Stimulated activated CD4-positive, alpha-beta T cell treated with anti-CD3 and anti-CD28 coated beads, Interleukin-1b, Interleukin-23, amount 100 ng/mL, for 24 hours (primary cell): Measurements from ENCODE around the gene UNC93A.

Experiments used
- DNase-seq, 4 experiments: peaks; one replicate each; pipeline ENCODE4 v3.0.0-alpha.2; 2020; ENCODE audit warnings: low read depth in 4 of 4, low spot score in 1 of 4

UNC93A gene

GRCh38 chr6:167293088-167293589, 2.0 kb downstream of the UNC93A start:
- DNase-seq, result no peak

DNA sequence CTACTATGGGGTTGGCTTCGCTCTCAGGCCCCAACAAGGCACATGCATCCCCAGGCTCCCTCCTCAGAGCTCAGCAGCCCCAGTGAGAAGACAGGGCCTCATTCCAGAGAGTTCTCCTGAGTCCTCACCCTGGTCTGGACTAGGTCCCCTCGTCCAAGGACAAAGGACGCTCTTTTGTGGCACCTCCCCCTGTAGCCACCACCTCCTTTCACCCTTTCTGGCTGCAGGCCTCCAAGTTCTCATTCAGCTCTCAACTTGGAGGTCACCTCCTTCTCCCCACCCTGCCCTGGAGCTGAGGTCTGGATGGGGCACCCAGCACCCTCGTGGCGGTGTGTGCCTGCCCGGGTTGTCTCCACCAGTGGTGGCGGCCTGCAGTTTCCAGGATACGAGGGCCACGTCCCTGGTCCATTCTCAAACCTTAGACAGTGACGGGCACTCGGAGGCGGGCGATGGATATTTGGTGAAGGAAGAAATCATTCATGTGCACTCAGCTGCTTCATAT, 2.5 kb downstream of the UNC93A start:
- no peak for DNase-seq

DNA sequence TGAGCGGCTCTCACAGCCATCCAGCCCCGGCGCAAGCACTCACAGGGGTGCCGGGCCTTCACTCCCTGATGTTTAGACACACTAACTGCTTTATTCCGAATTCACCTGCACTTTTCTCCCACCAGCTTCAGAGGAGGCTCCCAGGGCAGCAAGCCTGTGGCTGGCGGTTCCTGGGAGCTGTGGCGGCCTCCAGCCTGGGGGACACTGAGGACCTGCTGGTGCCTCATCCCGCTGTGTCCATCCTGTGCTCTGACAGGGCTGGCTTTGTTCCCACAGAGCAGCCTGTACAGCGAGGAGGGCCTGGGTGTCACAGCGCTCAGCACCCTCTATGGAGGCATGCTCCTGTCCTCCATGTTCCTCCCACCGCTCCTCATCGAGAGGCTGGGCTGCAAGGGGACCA, 3.1 kb downstream of the UNC93A start:
- DNase-seq, result no peak

DNA sequence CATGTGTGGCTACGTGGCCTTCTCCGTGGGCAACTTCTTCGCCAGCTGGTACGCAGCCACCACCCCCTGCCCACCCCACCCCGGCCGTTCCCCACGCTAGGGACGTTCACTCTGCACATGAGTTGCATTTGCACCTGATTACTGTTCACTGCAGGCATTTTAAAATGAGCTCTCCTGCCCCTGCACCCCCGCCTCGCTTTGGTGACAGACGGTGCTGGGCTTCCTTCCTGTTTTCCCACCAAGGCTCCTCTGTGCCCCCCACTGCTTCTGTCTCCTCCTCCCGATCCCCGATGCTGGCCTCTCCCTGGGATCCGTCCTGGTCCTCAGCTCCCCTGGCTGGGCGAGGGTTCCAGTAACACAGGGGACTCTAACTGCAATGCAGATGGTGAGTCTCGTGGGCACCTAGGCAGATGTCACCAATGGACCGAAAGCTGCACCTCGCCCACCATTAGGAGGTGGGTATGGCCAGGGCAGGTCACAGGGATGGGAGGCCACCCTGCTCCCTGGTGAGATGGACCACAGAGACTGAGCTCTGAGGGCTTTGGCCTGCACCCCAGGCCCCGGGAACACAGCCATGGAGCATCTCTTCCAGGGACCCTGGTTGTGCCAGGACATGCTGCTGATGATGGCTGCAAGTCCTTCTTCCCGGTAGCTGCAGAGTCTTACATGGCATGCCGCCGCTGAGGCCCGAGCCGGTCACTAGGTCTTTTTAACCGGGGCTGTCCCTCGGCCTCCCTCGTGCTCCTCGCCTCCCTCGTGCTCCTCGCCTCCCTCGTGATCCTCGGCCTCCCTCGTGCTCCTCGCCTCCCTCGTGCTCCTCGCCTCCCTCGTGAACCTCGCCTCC, 3.8 kb downstream of the UNC93A start:
- DNase-seq, result no peak

DNA sequence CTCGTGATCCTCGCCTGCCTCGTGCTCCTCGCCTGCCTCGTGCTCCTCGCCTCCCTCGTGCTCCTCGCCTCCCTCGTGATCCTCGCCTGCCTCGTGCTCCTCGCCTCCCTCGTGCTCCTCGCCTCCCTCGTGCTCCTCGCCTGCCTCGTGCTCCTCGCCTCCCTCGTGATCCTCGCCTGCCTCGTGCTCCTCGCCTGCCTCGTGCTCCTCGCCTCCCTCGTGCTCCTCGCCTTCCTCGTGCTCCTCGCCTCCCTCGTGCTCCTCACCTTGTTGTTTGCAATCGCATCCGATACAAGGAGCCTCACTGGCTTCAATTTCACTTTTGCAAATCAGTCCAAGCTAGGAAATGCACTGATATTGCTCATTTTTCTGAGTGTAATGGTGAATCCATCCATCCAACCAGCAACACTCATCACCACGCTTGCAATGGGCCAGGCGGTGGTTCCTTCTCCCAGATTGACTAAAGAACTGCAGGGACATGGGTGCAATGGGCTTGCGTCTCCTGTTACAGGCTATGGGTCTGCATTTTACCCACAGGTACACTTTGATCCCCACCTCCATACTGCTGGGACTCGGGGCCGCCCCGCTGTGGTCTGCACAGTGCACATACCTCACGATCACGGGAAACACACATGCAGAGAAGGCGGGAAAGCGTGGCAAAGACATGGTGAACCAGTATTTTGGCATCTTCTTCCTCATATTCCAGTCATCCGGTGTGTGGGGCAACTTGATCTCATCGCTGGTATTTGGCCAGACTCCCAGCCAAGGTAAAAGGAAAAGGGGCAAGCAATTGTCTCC, 4.6 kb downstream of the UNC93A start:
- no peak for DNase-seq

- DNase-seq, result no peak
Measured at GRCh38 chr6:167296293-167296690, 5.2 kb downstream of the UNC93A start.

DNA sequence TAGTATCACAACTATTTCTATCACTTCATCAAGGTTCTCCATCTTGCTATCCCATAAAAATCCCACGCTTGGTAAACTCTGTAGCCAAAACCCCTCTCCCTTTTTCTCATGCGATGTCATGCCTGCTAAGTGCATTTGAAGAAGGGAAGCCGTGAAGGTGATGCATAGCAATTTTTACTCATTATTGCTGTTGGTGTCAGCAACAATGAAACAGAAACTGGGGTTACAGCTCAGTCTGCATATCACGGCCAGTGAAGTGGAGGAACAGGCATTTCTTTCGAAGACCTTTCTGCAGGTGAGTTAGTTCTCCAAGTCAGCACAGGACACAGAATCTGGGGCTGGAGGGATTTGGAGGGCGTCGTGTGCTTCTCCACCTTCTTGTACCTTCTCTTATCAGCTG, 5.8 kb downstream of the UNC93A start:
- DNase-seq, result no peak

- no peak for DNase-seq
Measured at GRCh38 chr6:167298127-167298526, 7.0 kb downstream of the UNC93A start.

- DNase-seq, result no peak
Measured at GRCh38 chr6:167299641-167300308, 8.7 kb downstream of the UNC93A start.

DNA sequence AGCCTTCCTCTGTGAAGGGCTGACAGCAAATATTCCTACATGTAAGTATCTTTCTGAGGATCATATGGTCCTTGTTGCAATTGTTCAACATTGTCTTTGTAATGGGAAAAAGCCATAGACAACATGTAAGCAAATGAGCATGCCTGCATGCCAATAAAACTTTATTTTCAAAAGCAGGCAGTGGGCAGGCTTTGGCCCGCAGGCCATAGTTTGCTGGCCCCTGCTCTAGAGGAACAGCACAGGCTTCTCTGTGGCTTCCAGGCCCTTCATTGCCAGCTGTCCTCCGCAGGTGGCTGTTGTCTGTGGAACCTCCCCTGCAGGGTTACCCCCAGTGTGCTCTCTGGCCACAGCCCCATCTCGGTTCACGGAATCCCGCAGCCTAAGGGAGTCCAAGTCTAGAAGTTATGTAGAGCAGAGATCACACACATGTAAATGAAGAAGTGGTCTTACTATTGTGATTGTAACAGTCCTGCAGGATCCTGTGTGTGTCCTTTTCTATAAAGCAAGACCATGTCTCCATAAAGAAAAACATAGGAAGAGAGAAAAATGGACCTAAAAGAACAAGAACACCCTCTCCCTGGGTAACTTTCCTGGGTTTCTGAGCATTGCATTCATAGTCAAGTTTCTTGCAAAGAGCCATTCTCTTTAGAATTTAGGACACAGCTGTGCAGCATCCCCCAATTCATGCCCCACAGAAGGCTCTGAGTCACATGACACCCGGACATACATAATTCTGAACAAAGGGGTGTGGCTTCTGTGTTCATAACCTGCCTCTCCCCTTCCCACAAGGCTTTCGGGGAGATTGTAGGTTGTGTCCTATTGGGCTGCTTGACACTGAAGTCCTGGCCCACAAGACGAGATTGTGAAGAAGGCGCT, 10.0 kb downstream of the UNC93A start:
- no peak for DNase-seq

DNA sequence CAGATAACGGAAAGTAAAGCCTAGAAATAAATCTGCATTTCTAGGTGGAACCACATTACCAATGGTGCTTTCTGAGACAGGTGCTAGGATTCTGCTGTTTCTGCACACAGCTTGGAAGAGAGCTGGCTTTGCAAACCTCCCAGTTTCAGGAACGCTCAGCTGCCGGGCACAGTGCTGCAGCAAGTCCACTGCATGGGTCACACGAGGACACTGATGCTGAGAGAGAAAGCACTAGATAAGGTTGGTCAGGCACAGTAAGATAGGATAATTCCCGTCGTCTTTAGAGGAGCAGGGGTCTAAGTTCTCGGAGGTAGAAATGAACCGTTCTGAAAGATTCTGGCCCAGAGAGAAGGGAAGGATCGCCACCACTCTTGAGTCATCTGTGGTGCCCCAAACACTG, 11.0 kb downstream of the UNC93A start:
- no peak for DNase-seq

DNA sequence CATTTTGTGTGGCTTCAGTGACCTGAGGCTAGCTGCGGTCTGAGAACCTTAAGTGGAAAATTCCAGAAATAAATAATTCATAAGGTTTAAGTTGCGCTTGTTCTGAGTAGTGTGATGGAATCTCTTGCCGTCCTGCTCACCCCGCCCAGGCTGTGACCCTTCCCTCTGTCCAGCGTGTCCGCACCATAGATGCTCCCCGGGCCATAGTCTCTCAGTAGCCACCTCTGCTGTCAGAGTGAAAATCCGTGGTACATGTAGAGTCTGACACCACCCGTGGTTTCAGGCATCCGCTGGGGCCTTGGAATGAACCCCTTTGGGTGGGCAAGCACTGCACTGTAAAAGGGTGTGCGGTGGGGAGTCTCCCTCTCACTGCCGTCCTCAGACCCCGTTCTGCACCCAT, 11.7 kb downstream of the UNC93A start:
- no peak for DNase-seq

GRCh38 chr6:167303675-167304625, 12.8 kb downstream of the UNC93A start:
- DNase-seq, result no peak

- DNase-seq, result no peak
Measured at GRCh38 chr6:167304912-167305311, 13.8 kb downstream of the UNC93A start.

- DNase-seq, result no peak
Measured at GRCh38 chr6:167305796-167306195, 14.7 kb downstream of the UNC93A start.

DNA sequence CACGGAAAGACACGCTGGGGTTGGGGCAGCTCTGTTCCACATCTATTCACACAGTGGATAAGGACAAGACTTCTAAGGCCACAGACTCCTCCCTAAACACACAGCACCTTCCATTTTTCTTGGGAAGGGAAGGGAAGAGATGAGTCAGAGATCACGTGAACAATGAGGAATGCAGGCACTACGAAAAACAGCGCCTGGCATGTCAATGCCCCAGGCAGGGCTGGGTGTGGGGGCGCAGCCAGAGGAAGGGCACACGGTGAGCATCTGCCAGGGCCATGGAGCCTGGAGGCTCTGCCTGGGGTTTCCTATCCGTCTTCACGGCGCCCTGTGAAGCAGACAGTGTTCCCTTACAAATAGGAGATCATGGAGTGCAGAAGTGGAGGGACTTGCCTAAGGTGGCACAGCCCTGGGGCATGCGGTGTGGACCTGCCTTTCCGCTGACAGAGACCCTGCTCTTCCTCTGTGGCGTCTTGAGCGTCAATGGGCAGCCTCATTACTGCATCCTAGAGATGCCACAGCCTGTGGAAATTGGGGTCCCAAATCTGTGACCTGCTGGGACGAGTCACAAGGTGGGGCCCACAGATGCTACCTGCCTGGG, 15.4 kb downstream of the UNC93A start:
- no peak for DNase-seq

DNA sequence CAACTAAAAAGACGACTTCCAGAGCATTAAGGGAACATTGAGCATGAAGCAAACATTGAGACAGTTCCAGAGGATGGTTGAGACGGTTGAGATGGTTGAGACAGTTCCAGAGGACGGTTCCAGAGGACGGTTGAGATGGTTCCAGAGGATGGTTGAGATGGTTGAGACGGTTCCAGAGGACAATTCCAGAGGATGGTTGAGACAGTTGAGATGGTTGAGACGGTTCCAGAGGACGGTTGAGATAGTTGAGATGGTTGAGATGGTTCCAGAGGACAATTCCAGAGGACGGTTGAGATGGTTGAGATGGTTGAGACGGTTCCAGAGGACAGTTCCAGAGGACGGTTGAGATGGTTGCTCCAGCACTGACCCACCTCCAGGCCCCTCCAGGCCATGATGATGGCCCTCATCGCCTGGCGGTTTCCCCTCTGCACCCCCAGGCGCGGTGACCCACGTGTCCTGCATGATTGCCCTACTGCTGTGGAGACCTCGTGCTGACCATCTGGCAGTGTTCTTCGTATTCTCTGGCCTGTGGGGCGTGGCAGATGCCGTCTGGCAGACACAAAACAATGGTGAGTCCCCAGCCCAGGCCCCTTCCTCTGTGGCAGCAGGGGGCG, 16.3 kb downstream of the UNC93A start:
- no peak for DNase-seq

DNA sequence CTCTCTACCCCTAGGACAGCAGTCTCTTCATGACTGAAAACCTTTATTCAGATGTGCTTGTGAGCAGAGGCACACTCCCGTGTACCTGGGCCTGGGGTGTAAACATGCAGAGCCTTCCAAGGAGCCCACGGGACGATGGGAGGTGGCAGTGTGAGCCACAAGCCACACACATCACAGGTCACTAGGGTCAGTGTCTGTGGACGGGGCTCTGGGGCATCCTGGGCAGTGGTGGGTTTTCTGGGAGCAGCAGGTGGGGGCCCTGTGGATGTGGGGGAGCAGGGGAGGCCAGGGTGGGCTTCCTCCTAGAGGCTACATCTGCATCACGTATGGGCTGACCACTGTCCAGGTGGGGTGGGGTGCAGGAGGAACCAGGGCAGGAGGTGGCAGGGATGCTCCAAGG, 17.1 kb downstream of the UNC93A start:
- DNase-seq, result no peak
